Loucy (cell line): ENCODE results near the gene CFAP97.

Experiments
- EZH2phosphoT487 ChIP-seq: fragments of 200-600 bp; IDR thresholded peaks from 2 replicates; pipeline ENCODE4 v1.6.1; 2018; ENCODE audit warnings: antibody characterized with exemption, mild to moderate bottlenecking, moderate library complexity, borderline replicate concordance
- TF ChIP-seq, protein P1 (sequence below): fragments of 200-600 bp; sonication (generic); conservative IDR thresholded peaks from 2 replicates; pipeline ENCODE4 v1.5.1; 2014; ENCODE audit warnings: mild to moderate bottlenecking, antibody characterized with exemption, low read length

DNA sequence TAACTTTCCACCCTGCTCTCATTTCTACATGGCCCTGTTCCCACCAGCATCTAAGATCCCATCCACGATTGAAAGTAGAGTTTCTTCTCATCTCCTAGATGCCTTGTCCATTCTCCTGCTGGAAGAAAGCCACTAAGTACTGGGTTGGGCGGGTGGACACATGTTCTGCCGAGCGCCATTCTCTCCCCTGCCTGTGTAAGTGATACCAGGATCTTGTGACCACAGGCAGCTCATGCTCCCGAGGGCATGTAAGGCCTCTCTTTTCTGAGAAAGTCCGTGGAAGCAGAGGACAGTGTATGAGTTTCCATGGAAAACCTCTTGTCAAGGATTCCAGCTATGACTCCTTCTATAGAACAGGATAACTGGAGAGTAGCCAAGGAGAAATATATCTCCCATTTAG, 64.1 kb downstream of the CFAP97 start:
- TF ChIP-seq, protein P1, sequence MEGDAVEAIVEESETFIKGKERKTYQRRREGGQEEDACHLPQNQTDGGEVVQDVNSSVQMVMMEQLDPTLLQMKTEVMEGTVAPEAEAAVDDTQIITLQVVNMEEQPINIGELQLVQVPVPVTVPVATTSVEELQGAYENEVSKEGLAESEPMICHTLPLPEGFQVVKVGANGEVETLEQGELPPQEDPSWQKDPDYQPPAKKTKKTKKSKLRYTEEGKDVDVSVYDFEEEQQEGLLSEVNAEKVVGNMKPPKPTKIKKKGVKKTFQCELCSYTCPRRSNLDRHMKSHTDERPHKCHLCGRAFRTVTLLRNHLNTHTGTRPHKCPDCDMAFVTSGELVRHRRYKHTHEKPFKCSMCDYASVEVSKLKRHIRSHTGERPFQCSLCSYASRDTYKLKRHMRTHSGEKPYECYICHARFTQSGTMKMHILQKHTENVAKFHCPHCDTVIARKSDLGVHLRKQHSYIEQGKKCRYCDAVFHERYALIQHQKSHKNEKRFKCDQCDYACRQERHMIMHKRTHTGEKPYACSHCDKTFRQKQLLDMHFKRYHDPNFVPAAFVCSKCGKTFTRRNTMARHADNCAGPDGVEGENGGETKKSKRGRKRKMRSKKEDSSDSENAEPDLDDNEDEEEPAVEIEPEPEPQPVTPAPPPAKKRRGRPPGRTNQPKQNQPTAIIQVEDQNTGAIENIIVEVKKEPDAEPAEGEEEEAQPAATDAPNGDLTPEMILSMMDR: no peak
- no peak for TF ChIP-seq EZH2phosphoT487
